ENCODE measurements around the gene TANK.

The TANK gene

GRCh38 chr2:161166538-161167409 lies 6.5 kb downstream of the TANK start:
- TF ChIP-seq TOX (CRISPR knock-in tag; IDR thresholded peaks at IDR 0.05; ENCODE audit: borderline replicate concordance), result no peak
- TF ChIP-seq TCF4 (CRISPR knock-in tag; IDR thresholded peaks at IDR 0.05; ENCODE audit: borderline replicate concordance), result no peak
- TF ChIP-seq ZC3H10 (CRISPR knock-in tag; IDR thresholded peaks at IDR 0.05), result no peak
- no peak for TF ChIP-seq ARNTL (CRISPR knock-in tag; IDR thresholded peaks at IDR 0.05; ENCODE audit: borderline replicate concordance, low read depth)
- TF ChIP-seq PPARA (CRISPR knock-in tag; IDR thresholded peaks at IDR 0.05; ENCODE audit: borderline replicate concordance), result no peak
- TF ChIP-seq ZFP3 (CRISPR knock-in tag; IDR thresholded peaks at IDR 0.05), result no peak
- TF ChIP-seq CREB5 (CRISPR knock-in tag; IDR thresholded peaks at IDR 0.05; ENCODE audit: low read depth), result no peak
- TF ChIP-seq CSRNP3 (CRISPR knock-in tag; IDR thresholded peaks at IDR 0.05), result no peak
- TF ChIP-seq ZNF565 (CRISPR knock-in tag; conservative IDR thresholded peaks at IDR 0.05; ENCODE audit: low read depth), result no peak
- no peak for TF ChIP-seq GLIS3 (CRISPR knock-in tag; IDR thresholded peaks at IDR 0.05)
- no peak for TF ChIP-seq ZFP30 (CRISPR knock-in tag; IDR thresholded peaks at IDR 0.05)
- no peak for TF ChIP-seq RARB (CRISPR knock-in tag; IDR thresholded peaks at IDR 0.05)
- TF ChIP-seq TSHZ2 (CRISPR knock-in tag; IDR thresholded peaks at IDR 0.05), result no peak
- no peak for TF ChIP-seq POU6F1 (CRISPR knock-in tag; IDR thresholded peaks at IDR 0.05; ENCODE audit: borderline replicate concordance, low read depth)
- no peak for TF ChIP-seq SNAI2 (CRISPR knock-in tag; IDR thresholded peaks at IDR 0.05)

GRCh38 chr2:161169335-161169734 lies 9.1 kb downstream of the TANK start:
- ATAC-seq, result no peak
- TF ChIP-seq BACH2 (CRISPR knock-in tag; IDR thresholded peaks at IDR 0.05; ENCODE audit: borderline replicate concordance) (no peak), ZNF70 (CRISPR knock-in tag; IDR thresholded peaks at IDR 0.05) (no peak), ZC3H10 (CRISPR knock-in tag; IDR thresholded peaks at IDR 0.05) (no peak), CSRNP3 (CRISPR knock-in tag; IDR thresholded peaks at IDR 0.05) (no peak), TCF4 (CRISPR knock-in tag; IDR thresholded peaks at IDR 0.05; ENCODE audit: borderline replicate concordance) (no peak), POU6F1 (CRISPR knock-in tag; IDR thresholded peaks at IDR 0.05; ENCODE audit: borderline replicate concordance, low read depth) (no peak), RARB (CRISPR knock-in tag; IDR thresholded peaks at IDR 0.05) (no peak), ZNF565 (CRISPR knock-in tag; conservative IDR thresholded peaks at IDR 0.05; ENCODE audit: low read depth) (no peak), ESRRG (CRISPR knock-in tag; IDR thresholded peaks at IDR 0.05) (no peak), ZFP30 (CRISPR knock-in tag; IDR thresholded peaks at IDR 0.05) (no peak), PATZ1 (CRISPR knock-in tag; IDR thresholded peaks at IDR 0.05; ENCODE audit: borderline replicate concordance) (no peak), CREB5 (CRISPR knock-in tag; IDR thresholded peaks at IDR 0.05; ENCODE audit: low read depth) (no peak), TSHZ2 (CRISPR knock-in tag; IDR thresholded peaks at IDR 0.05) (no peak), ARNTL (CRISPR knock-in tag; IDR thresholded peaks at IDR 0.05; ENCODE audit: borderline replicate concordance, low read depth) (no peak), ZNF8 (CRISPR knock-in tag; IDR thresholded peaks at IDR 0.05) (no peak)

More at GRCh38 chr2:161166538-161167409, 6.5 kb downstream of the TANK start:
- no peak for ATAC-seq
